Fibroblast of lung (primary cell): ENCODE data around the gene NMNAT3. TPM values are rescaled to one million over a fixed set of nuclear protein-coding genes. Genes with fewer than 3 reads are reported as not detected.

Experiments used
- DNase-seq, 2 donors: peaks; one replicate each; pipeline versions ENCODE4 v3.0.0 to v3.0.0-alpha.2; 2010; ENCODE audit warnings: low read depth in 2 of 2
- H2AFZ ChIP-seq: 2 replicates; pipeline ENCODE4 v1.5.1; 2012; ENCODE audit warnings: low read length, control low read depth, inconsistent platforms
- H3K27ac ChIP-seq: 2 replicates; pipeline ENCODE4 v1.5.1; 2011; ENCODE audit warnings: low read length, control low read depth; ENCODE audit not compliant: insufficient read depth
- H3K27me3 ChIP-seq: 2 replicates; pipeline ENCODE4 v1.5.1; 2011; ENCODE audit warnings: mild to moderate bottlenecking, low read length; ENCODE audit not compliant: control insufficient read depth, insufficient read depth
- H3K36me3 ChIP-seq: 2 replicates; pipeline ENCODE4 v1.5.1; 2011; ENCODE audit warnings: low read length; ENCODE audit not compliant: control insufficient read depth, insufficient read depth
- H3K4me1 ChIP-seq: 2 replicates; pipeline ENCODE4 v1.5.1; 2011; ENCODE audit warnings: low read length; ENCODE audit not compliant: control insufficient read depth, insufficient read depth; ENCODE audit errors: extremely low read depth
- H3K4me2 ChIP-seq: 2 replicates; pipeline ENCODE4 v1.5.1; 2011; ENCODE audit warnings: low read length, control low read depth; ENCODE audit not compliant: insufficient read depth; ENCODE audit errors: extremely low read depth
- H3K4me3 ChIP-seq, 4 experiments: fragments of 200-600 bp in 1 of 4; sonication (generic) in 1 of 4; replicated peaks in 1 of 4; 2 replicates each; pipeline ENCODE4 v1.5.1; 2011 to 2016; ENCODE audit warnings: low read length in 4 of 4, low read depth in 3 of 4, mild to moderate bottlenecking in 3 of 4, control low read depth in 2 of 4, inconsistent platforms in 1 of 4, mixed read lengths in 1 of 4; ENCODE audit not compliant: insufficient read depth in 1 of 4; ENCODE audit errors: control extremely low read depth in 1 of 4
- H3K79me2 ChIP-seq: 2 replicates; pipeline ENCODE4 v1.5.1; 2012; ENCODE audit warnings: mild to moderate bottlenecking, low read length, inconsistent platforms; ENCODE audit not compliant: control insufficient read depth, insufficient read depth
- H3K9ac ChIP-seq: 2 replicates; pipeline ENCODE4 v1.5.1; 2011; ENCODE audit warnings: mild to moderate bottlenecking, low read length, control low read depth; ENCODE audit not compliant: insufficient read depth
- H3K9me3 ChIP-seq: 2 replicates; pipeline ENCODE4 v1.5.1; 2012; ENCODE audit warnings: low read depth, low read length; ENCODE audit not compliant: control insufficient read depth, insufficient read depth
- H4K20me1 ChIP-seq: 2 replicates; pipeline ENCODE4 v1.5.1; 2011; ENCODE audit warnings: low read length; ENCODE audit not compliant: control insufficient read depth, insufficient read depth; ENCODE audit errors: extremely low read depth
- EZH2 ChIP-seq: IDR thresholded peaks from 2 replicates; pipeline ENCODE4 v1.5.1; 2012; ENCODE audit warnings: low read length, control low read depth, mild to moderate bottlenecking; ENCODE audit errors: missing control alignments
- polyA plus RNA-seq, 2 donors: library from polyadenylated mRNA; depleted of rRNA in 1 of 2; stranded (reverse) in 1 of 2; unstranded in 1 of 2; fragments of >200 nt; gene quantifications; 2 replicates each; pipeline ENCODE4 v1.2.1, GENCODE V29; 2011 to 2012; ENCODE audit warnings: missing spikeins in 1 of 2
- total RNA-seq: library from RNA; depleted of rRNA; stranded (reverse); fragments of >200 nt; gene quantifications from 2 replicates; pipeline ENCODE4 v1.2.1, GENCODE V29; 2014
- TF ChIP-seq, protein P1 (sequence below), 2 donors: IDR thresholded peaks in 1 of 2; conservative IDR thresholded peaks in 1 of 2; 1 replicate in 1 of 2; 2 replicates in 1 of 2; pipeline ENCODE4 v1.5.1; 2011 to 2012; ENCODE audit warnings: low read length in 2 of 2, control low read depth in 1 of 2, inconsistent platforms in 1 of 2, low read depth in 1 of 2, mild to moderate bottlenecking in 1 of 2

NMNAT3 gene
- total and polyA plus RNA-seq, 2 donors (not counting 1 experiment from before 2014, with no cell fraction given) = 0.68 to 2.5 TPM

DNA sequence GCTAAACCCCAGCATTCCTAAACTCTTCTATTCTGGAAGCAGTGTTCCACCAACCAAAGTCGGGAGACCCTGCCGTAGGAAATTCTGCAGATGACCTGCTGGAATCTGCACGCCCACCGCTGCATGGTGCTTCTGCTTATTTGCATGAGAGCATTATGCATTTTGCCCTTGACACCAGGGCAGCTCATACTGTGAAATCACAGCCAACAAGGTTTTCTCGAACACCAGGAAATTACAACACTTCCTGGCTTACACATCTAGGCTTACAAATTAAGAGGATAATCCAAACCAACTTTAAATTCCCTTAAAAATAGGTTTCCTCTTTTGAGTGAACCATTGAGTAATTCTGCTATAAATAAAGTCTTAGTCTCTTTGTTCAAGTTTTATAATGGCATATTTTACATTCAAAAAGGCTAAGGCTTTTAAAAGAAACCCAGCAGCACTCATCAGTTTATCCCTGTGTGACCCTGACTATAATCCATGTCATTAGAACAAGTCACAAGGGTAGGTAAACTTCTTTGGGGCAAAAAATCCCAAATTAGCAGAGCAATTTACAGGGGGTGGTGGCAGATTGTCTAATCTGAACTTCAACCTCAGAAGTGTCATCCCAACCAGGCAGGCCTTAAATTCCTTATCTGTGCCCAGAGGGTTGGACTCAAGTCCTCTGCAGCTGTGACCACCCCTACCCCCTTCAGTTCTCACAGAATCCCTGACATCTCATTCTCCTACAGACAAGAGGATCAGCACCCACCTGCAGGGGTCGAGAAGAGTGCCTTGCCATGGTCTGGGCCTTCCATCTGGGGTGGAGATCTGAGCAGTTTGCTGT lies 104.7 kb downstream of the NMNAT3 start:
- Histone ChIP-seq H3K4me2 (no peak overlapping the region), H3K27ac (no peak overlapping the region), H3K9me3 (no peaks in the 10 kb centered on the region), H3K4me3 (no peak overlapping the region), H3K9ac (no peak overlapping the region), H3K4me1 (no peaks in the 10 kb centered on the region), H3K27me3 (no peaks in the 10 kb centered on the region), H3K36me3 (no peaks in the 10 kb centered on the region), H4K20me1 (no peaks in the 10 kb centered on the region), H2AFZ (no peak overlapping the region), H3K79me2 (no peaks in the 10 kb centered on the region)
- no peak for DNase-seq
- TF ChIP-seq, protein P1, sequence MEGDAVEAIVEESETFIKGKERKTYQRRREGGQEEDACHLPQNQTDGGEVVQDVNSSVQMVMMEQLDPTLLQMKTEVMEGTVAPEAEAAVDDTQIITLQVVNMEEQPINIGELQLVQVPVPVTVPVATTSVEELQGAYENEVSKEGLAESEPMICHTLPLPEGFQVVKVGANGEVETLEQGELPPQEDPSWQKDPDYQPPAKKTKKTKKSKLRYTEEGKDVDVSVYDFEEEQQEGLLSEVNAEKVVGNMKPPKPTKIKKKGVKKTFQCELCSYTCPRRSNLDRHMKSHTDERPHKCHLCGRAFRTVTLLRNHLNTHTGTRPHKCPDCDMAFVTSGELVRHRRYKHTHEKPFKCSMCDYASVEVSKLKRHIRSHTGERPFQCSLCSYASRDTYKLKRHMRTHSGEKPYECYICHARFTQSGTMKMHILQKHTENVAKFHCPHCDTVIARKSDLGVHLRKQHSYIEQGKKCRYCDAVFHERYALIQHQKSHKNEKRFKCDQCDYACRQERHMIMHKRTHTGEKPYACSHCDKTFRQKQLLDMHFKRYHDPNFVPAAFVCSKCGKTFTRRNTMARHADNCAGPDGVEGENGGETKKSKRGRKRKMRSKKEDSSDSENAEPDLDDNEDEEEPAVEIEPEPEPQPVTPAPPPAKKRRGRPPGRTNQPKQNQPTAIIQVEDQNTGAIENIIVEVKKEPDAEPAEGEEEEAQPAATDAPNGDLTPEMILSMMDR (conservative IDR thresholded peaks at IDR 0.05 in 1 of 2, IDR thresholded peaks at IDR 0.05 in 1 of 2; ENCODE audit: low read depth in 1 of 2, low read length in 2 of 2) = no peak
- TF ChIP-seq EZH2 = no peak

DNA sequence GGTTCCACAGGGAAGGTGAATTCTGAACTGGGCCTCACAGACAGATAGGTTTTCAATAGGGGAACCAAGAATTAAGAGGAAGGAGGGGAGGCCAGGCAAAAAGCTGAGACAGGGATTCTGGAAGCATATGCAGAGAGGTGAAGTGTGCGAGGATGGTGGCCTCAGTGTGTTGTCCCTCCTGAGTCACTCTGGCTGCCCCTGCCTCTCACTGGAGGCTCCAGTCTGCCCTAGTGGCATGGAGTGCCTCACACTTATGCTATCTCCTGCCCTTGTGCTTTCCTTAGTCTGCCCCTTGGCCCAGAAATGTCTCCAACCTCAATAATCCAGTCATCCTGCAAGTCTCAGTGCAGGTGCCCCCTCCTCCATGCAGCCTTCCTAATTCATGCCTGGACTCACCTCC lies 106.1 kb downstream of the NMNAT3 start:
- TF ChIP-seq EZH2 = no peak
- no peaks in the 10 kb centered on the region for H4K20me1 ChIP-seq
- no peak overlapping the region for H3K9ac ChIP-seq
- H3K4me3 ChIP-seq = no peak overlapping the region
- H2AFZ ChIP-seq = no peak overlapping the region
- no peaks in the 10 kb centered on the region for H3K4me1 ChIP-seq
- H3K4me2 ChIP-seq = no peak overlapping the region
- no peaks in the 10 kb centered on the region for H3K27me3 ChIP-seq
- H3K36me3 ChIP-seq = no peaks in the 10 kb centered on the region
- H3K27ac ChIP-seq = no peak overlapping the region
- no peaks in the 10 kb centered on the region for H3K9me3 ChIP-seq
- DNase-seq = no peak
- H3K79me2 ChIP-seq = no peaks in the 10 kb centered on the region

- TF ChIP-seq, protein P1 (conservative IDR thresholded peaks at IDR 0.05 in 1 of 2, IDR thresholded peaks at IDR 0.05 in 1 of 2; ENCODE audit: low read depth in 1 of 2, low read length in 2 of 2) = peak in 1 of 2 donors; percentile 41
- TF ChIP-seq EZH2 = no peak
- H3K4me1 ChIP-seq = no peaks in the 10 kb centered on the region
- peak in 1 of 2 donors; percentile 10 for DNase-seq
These were observed 113.4 kb downstream of the NMNAT3 start for GRCh38 chr3:139564294-139564861.

More at GRCh38 chr3:139564294-139564861, 113.4 kb downstream of the NMNAT3 start:
- Histone ChIP-seq H3K36me3 (no peaks in the 10 kb centered on the region), H3K27me3 (no peaks in the 10 kb centered on the region), H3K27ac (no peak overlapping the region), H3K9ac (no peak overlapping the region), H3K9me3 (no peaks in the 10 kb centered on the region), H4K20me1 (no peaks in the 10 kb centered on the region), H3K4me3 (no peak overlapping the region), H3K4me2 (no peak overlapping the region), H3K79me2 (no peaks in the 10 kb centered on the region), H2AFZ (no peak overlapping the region)
